GM21528 (cell line): ENCODE results near the gene DNAJC30.
A peak's percentile ranks its signal among the peaks of the same experiment; 100 is the strongest.
"Not testable (repeated sequence)": the region's sequence is repeated elsewhere in the genome, so short reads cannot be mapped to it uniquely, and the experiment has no call there.

Experiments used
- ATAC-seq: cut with Tn5 transposase; IDR thresholded peaks from one replicate; pipeline ENCODE4 v1.9.1; 2021; ENCODE audit warnings: mild to moderate bottlenecking, moderate library complexity; ENCODE audit not compliant: unreplicated experiment, low FRiP score

DNAJC30 gene

GRCh38 chr7:73683788-73684693 is 788 bp upstream of the DNAJC30 start:
- ATAC-seq, result peak; percentile 15

GRCh38 chr7:73682745-73683055 is 553 bp downstream of the DNAJC30 start:
- ATAC-seq, result no peak

GRCh38 chr7:73681031-73681430 is 2.2 kb downstream of the DNAJC30 start:
- ATAC-seq, result no peak

- no peak for ATAC-seq
Measured at GRCh38 chr7:73680501-73680900, 2.8 kb downstream of the DNAJC30 start.

GRCh38 chr7:73679709-73680108 is 3.5 kb downstream of the DNAJC30 start:
- ATAC-seq, result no peak

GRCh38 chr7:73678862-73679261 is 4.4 kb downstream of the DNAJC30 start:
- ATAC-seq, result no peak

GRCh38 chr7:73676062-73676461 is 7.2 kb downstream of the DNAJC30 start:
- ATAC-seq, result not testable (repeated sequence)

GRCh38 chr7:73674468-73675124 is 8.7 kb downstream of the DNAJC30 start:
- no peak for ATAC-seq

- no peak for ATAC-seq
Measured at GRCh38 chr7:73671857-73672445, 11.3 kb downstream of the DNAJC30 start.

GRCh38 chr7:73671322-73671661 is 12.0 kb downstream of the DNAJC30 start:
- no peak for ATAC-seq

GRCh38 chr7:73669858-73670385 is 13.3 kb downstream of the DNAJC30 start:
- no peak for ATAC-seq

- no peak for ATAC-seq
Measured at GRCh38 chr7:73669288-73669701, 14.0 kb downstream of the DNAJC30 start.

- no peak for ATAC-seq
Measured at GRCh38 chr7:73668886-73669230, 14.4 kb downstream of the DNAJC30 start.

GRCh38 chr7:73668103-73668885 is 15.0 kb downstream of the DNAJC30 start:
- peak; percentile 8 for ATAC-seq

- ATAC-seq, result peak; percentile 90
Measured at GRCh38 chr7:73667344-73668102, 15.7 kb downstream of the DNAJC30 start, which contains the start of gene VPS37D. Gene VPS37D (plus strand): TSS chr7:73667831. CDS start chr7:73667959, 128 bp downstream.

GRCh38 chr7:73663033-73663432 is 20.2 kb downstream of the DNAJC30 start:
- ATAC-seq, result no peak

- not testable (repeated sequence) for ATAC-seq
Measured at GRCh38 chr7:73660594-73660993, 22.7 kb downstream of the DNAJC30 start.

GRCh38 chr7:73659983-73660382 is 23.3 kb downstream of the DNAJC30 start:
- ATAC-seq, result no peak

- not testable (repeated sequence) for ATAC-seq
Measured at GRCh38 chr7:73655309-73655708, 27.9 kb downstream of the DNAJC30 start.

GRCh38 chr7:73652541-73652949 is 30.7 kb downstream of the DNAJC30 start:
- no peak for ATAC-seq
